Activated CD8-positive, alpha-beta T cell treated with anti-CD3 and anti-CD28 coated beads for 36 hours (primary cell): Measurements from ENCODE around the gene GMEB1. TPM values are rescaled to one million over a fixed set of nuclear protein-coding genes. Genes with fewer than 3 reads are reported as not detected.

Experiments
- ATAC-seq: fragments of 200-7000 bp; cut with Tn5 transposase; one replicate; pipeline ENCODE4 v1.10.0; 2021; ENCODE audit warnings: mild to moderate bottlenecking, moderate library complexity
- CTCF ChIA-PET: fragments of 350-600 bp; sonication (Branson Sonifier 250); formaldehyde crosslinking; loops from one replicate; lab custom pipeline; 2021; ENCODE audit warnings: antibody characterized with exemption; lab: Charles Lee
- POLR2A ChIA-PET: fragments of 350-600 bp; sonication (Branson Sonifier 250); formaldehyde crosslinking; loops from one replicate; lab custom pipeline; 2021; ENCODE audit warnings: antibody characterized with exemption; lab: Charles Lee
- DNase-seq: peaks from one replicate; pipeline ENCODE4 v3.0.0-alpha.2; 2020
- H3K27ac Mint-ChIP-seq: one replicate; pipeline ENCODE4 v1.8.0; 2021; ENCODE audit warnings: mild to moderate bottlenecking, mixed read lengths
- H3K27me3 Mint-ChIP-seq: one replicate; pipeline ENCODE4 v1.8.0; 2021; ENCODE audit warnings: mixed read lengths
- H3K36me3 Mint-ChIP-seq: one replicate; pipeline ENCODE4 v1.8.0; 2021; ENCODE audit warnings: low read depth, mixed read lengths
- H3K4me1 Mint-ChIP-seq: one replicate; pipeline ENCODE4 v1.8.0; 2021; ENCODE audit warnings: low read depth, mixed read lengths
- H3K4me3 Mint-ChIP-seq: one replicate; pipeline ENCODE4 v1.8.0; 2021; ENCODE audit warnings: mild to moderate bottlenecking, moderate library complexity, mixed read lengths
- H3K9me3 Mint-ChIP-seq: one replicate; pipeline ENCODE4 v1.8.0; 2021; ENCODE audit warnings: mixed read lengths
- CTCF ChIP-seq: fragments of 200-600 bp; IDR thresholded peaks from one replicate; pipeline ENCODE4 v1.8.0; 2022; ENCODE audit warnings: antibody characterized with exemption, mild to moderate bottlenecking
- intact Hi-C: fragments of 100-400 bp; cut with micrococcal nuclease; formaldehyde crosslinking; loops from one replicate; pipeline ENCODE4 v1.10.0; 2022
- total RNA-seq, 2 experiments: library from RNA; stranded (reverse); gene quantifications; one replicate each; pipeline ENCODE4 v1.2.3, GENCODE V29; 2021

The GMEB1 gene
- total RNA-seq, 2 experiments from 2014 or later, result 22.0 to 23.3 TPM

GRCh38 chr1:28735961-28736449, 67.4 kb downstream of the GMEB1 start:
- ATAC-seq (no peak), DNase-seq (no peak)
- Mint-ChIP-seq H3K27me3 (no peaks in the 10 kb centered on the region), H3K4me3 (peak overlapping the region; percentile 98), H3K9me3 (no peaks in the 10 kb centered on the region), H3K4me1 (peaks cover 30% of the 10 kb centered on the region), H3K36me3 (peaks cover 28% of the 10 kb centered on the region), H3K27ac (peak overlapping the region; percentile 92)
- CTCF ChIA-PET, result interaction anchor here (0.7 to 4.0 kb wide), 25 partner anchors 9 to 407 kb away, joined by 3 to 26 read pairs (median 5); partner anchors contain the start of genes GMEB1, RNU11 and TAF12
- no peak for TF ChIP-seq CTCF
- intact Hi-C loops, result no loop called here
- POLR2A ChIA-PET, result interaction anchor here (0.7 to 4.4 kb wide), 21 partner anchors 10 to 488 kb away, joined by 3 to 33 read pairs (median 4); partner anchors contain the start of genes GMEB1, RNU11 and TAF12

GRCh38 chr1:28736450-28737306, 68.1 kb downstream of the GMEB1 start, which contains the start of gene YTHDF2:
Gene YTHDF2, plus strand, starts transcription at chr1:28736940. Its CDS starts 181 bp downstream, at chr1:28737121.
- peak; percentile 91 for ATAC-seq
- H3K4me3 Mint-ChIP-seq, result peak within 1 kb of the TSS; percentile 98
- DNase-seq, result peak; percentile 99
- ChIA-PET CTCF (interaction anchor here (0.6 to 4.0 kb wide), 28 partner anchors 9 to 407 kb away, joined by 3 to 26 read pairs (median 4); partner anchors contain the start of genes GMEB1, RNU11 and TAF12), POLR2A (interaction anchor here (0.5 to 4.4 kb wide), 25 partner anchors 8 to 488 kb away, joined by 3 to 33 read pairs (median 4); partner anchors contain the start of genes GMEB1, RNU11 and TAF12)
- H3K9me3 Mint-ChIP-seq, result no peaks in the 10 kb centered on the region
- peaks cover 35% of the 10 kb centered on the region for H3K4me1 Mint-ChIP-seq
- intact Hi-C loops, result no loop called here
- peaks cover 34% of the 10 kb centered on the region for H3K36me3 Mint-ChIP-seq
- peak; percentile 97 for TF ChIP-seq CTCF
- no peaks in the 10 kb centered on the region for H3K27me3 Mint-ChIP-seq
- peak within 1 kb of the TSS; percentile 92 for H3K27ac Mint-ChIP-seq

DNA sequence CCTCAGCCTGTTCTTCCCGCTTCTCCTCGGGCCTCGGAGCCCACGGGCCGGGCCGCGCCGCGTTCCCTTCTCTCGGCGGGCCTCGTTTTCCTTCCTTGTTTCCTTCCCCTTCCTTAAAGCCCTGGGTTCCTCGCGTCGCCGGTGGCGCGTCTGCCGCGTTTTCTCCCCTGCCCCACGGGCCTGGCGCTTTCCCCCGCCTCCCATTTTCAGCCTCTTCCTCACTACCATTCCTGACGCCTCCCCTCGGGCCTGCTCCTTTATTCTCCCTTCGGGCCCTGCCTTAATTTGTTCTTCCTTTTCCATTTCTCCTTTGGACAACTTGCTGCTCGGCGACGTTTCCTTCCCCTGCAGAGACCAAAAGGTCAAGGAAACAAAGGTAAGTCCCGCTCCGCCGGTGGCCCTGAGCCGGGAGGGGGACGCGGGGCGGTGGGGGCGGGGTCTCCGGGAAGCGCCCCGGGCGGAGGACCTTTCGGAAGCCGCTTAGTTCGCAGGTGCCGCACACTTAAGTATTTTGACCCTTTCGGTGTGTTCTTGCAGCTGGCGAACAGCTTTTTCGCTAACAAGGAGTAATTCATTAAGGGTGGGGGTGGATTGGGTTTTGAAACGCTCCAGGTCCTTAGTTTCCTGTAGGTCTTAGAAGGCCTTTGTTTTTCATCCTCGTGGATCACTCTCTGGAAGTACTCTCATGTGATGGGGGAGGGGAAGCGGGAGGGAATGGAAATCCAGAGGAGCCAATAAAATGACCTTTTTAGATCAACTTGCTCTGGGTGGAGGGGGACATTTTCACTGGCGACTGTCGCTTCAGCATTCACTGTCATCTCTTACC, 68.9 kb downstream of the GMEB1 start:
- DNase-seq (peak; percentile 52), ATAC-seq (no peak)
- TF ChIP-seq CTCF, result no peak
- Mint-ChIP-seq H3K9me3 (no peaks in the 10 kb centered on the region), H3K4me3 (peak overlapping the region; percentile 98), H3K4me1 (peaks cover 43% of the 10 kb centered on the region), H3K27ac (peak overlapping the region; percentile 92), H3K27me3 (no peaks in the 10 kb centered on the region), H3K36me3 (peaks cover 42% of the 10 kb centered on the region)
- CTCF ChIA-PET, result interaction anchor here (0.6 to 4.0 kb wide), 21 partner anchors 9 to 219 kb away, joined by 3 to 26 read pairs (median 5); partner anchors contain the start of genes RNU11 and TAF12
- POLR2A ChIA-PET, result interaction anchor here (0.7 to 4.4 kb wide), 19 partner anchors 8 to 443 kb away, joined by 3 to 33 read pairs (median 4); partner anchors contain the start of genes GMEB1, RNU11 and TAF12
- intact Hi-C loops, result no loop called here

GRCh38 chr1:28740118-28740517, 71.5 kb downstream of the GMEB1 start:
- DNase-seq (no peak), ATAC-seq (no peak)
- peak overlapping the region; percentile 81 for H3K27ac Mint-ChIP-seq
- ChIA-PET POLR2A (interaction anchor here (0.6 to 1.7 kb wide), 5 partner anchors 11 to 159 kb away, joined by 3 to 4 read pairs (median 4); no protein-coding TSS in a partner anchor), CTCF (interaction anchor here (0.9 to 1.0 kb wide), 2 partner anchors 11 to 100 kb away, joined by 3 to 4 read pairs; no protein-coding TSS in a partner anchor)
- H3K27me3 Mint-ChIP-seq, result no peaks in the 10 kb centered on the region
- H3K4me3 Mint-ChIP-seq, result peak overlapping the region; percentile 98
- peaks cover 68% of the 10 kb centered on the region for H3K4me1 Mint-ChIP-seq
- no peak for TF ChIP-seq CTCF
- intact Hi-C loops, result no loop called here
- peaks cover 68% of the 10 kb centered on the region for H3K36me3 Mint-ChIP-seq
- no peaks in the 10 kb centered on the region for H3K9me3 Mint-ChIP-seq
